Activated T-cell treated with anti-CD3 and anti-CD28 coated beads for 24 hours (primary cell): ENCODE data around the gene SLC7A1.

ENCODE experiments used
- DNase-seq: peaks from one replicate; pipeline ENCODE4 v3.0.0-alpha.2; 2020; ENCODE audit warnings: low read depth

Gene SLC7A1

DNA sequence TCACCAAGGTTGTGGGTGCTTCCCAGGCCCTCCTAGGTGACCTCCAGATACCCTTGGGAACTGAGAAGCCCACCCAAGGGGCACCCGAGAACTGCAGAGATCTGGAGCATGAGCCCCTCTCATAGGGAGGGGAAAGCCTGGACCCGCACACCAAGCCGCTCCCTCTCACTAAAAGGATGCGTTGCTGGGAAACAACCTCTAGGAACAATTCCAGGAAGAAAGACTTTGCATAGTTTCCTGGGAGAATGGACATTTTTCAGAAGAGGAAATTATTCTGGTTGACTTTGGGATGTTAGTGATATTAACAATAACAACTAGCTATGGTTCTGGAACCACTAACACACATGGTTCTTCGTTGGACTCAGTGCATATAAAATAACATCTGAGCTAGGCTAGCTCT, 64.6 kb downstream of the SLC7A1 start:
- DNase-seq = no peak

DNA sequence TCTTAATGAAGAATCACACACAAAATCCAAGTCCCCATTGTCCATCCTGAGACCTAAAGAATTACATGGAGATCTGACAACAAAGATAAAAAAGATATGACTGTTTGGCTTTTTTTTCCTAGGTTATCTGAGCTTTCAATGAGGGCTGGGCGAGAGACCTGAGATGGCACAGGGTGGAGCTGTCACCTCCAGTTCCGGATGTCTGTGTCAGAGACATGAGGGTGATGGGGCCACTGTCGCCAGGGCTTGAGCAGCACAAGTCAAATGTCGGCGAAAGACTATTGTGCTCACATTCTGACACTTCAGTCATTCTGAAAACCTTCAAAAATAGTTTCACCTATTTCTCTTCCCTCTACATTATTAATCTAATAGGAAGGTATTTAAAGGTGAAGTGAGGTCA, 65.7 kb downstream of the SLC7A1 start:
- DNase-seq = no peak

DNA sequence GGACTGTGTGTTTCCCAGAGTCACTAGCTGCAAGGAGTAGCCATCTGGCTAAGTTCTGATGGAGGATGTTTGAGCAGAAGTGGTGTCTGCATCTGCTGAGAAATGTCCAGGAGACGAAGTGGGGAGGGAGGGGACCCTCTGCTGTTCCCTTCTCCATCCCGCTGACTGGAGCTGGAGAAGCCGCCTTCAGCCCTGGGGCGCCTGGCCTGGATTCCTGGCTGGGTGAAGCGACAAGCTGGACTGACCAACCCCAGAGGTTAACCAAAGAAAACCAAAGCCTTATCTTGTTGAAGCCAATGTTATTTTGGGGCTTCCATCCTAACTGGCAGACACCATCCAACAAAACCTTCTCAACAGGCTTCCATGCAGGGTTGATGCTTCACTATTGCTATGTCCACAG, 67.6 kb downstream of the SLC7A1 start:
- no peak for DNase-seq

DNA sequence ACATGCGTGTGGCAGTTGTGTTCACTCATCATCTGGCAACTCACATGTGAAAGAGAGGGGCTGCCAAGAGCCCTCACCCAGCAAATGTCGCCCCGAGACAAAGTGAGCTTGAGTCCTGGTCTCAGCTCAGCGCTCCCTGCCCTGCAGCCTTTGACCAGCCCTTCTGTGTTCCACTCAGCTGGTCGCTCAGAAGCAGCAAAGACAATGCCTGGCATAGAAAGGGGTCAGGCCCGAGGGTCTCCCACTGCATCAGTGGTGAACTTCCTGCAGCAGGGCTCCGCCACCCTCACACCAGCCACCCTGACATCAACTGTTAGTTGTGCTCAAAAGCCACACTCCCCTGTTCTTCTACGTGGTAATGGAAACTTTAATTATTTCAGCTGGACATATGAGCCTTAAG, 68.0 kb downstream of the SLC7A1 start:
- DNase-seq = no peak

DNA sequence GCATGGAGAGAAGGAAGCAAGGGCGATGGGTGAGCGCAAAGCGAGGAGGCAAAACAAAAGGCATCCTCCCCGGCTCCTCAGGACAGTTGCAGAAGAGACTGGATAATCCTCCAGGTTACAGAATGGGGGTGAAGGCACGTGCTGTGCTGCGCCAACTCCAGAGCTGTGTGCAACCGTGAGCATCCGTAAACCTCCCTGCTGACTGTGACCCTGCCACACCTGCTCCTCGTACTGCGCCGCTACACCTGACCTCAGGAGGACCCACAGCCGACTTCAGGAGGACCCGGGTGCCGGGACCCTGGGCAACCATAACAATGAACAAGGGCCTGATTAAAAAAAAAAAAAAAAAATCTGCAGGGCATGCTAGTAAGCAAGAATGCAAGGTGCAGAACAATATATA, 68.7 kb downstream of the SLC7A1 start:
- DNase-seq = no peak

DNA sequence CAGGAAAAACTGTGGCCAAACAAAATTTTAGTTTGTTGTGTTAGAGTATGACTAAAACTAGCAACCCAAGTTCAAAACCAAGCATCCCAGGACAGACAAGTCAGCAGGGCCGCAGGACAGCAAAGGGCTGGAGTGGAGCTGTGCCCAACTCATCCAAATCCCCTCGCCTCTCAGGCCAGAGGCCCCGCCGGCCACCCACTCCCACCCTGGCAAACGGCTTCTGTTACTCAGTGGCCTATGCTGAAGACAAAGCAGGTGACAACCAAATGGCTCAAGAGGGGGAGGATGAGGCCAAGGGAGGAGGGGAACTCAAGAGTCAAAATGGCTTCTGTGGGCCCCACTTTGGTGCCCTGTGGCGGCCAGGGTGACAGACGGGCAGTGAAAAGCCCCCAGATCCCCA, 69.7 kb downstream of the SLC7A1 start:
- DNase-seq = no peak

DNA sequence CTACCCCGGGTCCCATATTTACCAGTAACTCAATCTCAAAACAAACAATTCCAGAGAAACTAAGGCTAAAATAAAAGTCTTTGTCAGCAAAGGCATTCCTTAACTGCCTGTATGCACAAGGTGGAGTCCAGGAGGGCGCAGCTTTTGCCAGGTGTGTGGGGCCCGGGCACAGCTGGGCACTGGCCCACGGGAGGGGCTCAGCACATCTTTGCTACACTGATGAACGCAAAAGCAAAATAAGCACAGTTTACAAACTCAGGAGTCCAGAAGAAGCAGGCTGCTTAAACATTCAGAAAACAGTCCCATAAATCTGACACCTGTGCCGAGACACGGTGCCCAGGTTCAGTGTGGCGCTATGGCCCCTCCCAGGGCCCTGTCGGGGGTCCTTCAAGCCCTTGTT, 70.8 kb downstream of the SLC7A1 start:
- no peak for DNase-seq

- DNase-seq = no peak
Measured at GRCh38 chr13:29524176-29524575, 71.3 kb downstream of the SLC7A1 start.

DNA sequence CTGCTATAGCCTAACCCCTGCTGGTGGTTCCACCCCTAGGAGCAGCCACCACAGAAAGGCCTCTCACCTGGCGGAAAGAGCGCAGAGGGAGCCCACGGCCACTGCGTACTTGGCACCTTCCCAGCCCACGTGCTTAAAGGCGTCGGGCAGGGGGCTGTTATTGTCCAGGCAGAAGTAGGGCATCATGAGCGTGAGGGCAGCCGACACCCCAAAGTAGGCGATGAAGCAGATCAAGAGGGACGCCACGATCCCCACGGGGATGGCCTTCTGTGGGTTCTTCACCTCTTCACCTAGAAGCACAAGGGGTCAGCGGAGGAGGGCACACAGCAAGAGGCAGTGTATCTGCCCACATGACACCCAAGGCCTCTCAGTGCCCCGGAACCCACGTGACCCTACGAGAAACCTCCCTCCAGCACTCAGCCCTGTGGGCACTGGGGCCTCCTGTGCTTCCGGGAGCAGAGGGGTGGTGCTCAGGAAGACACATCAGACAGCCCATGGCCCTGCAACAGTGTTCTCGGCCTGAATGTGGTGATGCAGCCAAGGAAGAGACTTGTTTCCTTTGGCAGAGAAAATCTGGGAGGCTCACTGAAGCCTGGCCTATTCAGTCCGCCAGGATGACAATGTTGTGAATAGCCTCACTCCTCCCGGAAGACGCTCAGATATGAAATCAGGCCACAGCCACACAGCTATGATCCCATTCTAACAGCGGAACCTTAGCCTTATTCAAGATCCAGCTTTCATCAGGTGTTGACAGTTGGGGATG, 72.1 kb downstream of the SLC7A1 start:
- no peak for DNase-seq

- DNase-seq = no peak
Measured at GRCh38 chr13:29522044-29522685, 73.3 kb downstream of the SLC7A1 start.

GRCh38 chr13:29521336-29521735, 74.2 kb downstream of the SLC7A1 start:
- DNase-seq = no peak

DNA sequence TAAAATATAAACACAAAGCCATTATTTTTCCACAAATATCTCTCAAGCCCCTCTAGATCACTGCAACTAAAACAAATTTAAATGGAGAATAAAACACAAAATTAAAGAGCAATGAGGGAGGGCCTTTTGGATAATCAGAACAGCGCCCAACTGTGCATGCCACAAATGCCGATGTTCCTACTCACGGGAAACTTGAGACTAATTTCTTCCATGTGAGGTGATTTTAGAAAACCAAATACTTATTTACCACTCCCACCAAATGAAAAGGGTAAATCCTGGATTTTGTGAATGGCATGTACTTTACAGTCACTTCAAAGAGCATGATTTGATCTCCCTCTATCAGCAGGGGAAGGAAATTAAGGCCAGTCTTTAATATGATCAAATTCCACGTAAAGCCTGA, 74.8 kb downstream of the SLC7A1 start:
- DNase-seq = no peak

GRCh38 chr13:29519921-29520320, 75.6 kb downstream of the SLC7A1 start:
- DNase-seq = no peak

- no peak for DNase-seq
Measured at GRCh38 chr13:29516880-29517279, 78.6 kb downstream of the SLC7A1 start.

- no peak for DNase-seq
Measured at GRCh38 chr13:29516012-29516411, 79.5 kb downstream of the SLC7A1 start.

GRCh38 chr13:29515372-29515771, 80.1 kb downstream of the SLC7A1 start:
- DNase-seq = no peak

DNA sequence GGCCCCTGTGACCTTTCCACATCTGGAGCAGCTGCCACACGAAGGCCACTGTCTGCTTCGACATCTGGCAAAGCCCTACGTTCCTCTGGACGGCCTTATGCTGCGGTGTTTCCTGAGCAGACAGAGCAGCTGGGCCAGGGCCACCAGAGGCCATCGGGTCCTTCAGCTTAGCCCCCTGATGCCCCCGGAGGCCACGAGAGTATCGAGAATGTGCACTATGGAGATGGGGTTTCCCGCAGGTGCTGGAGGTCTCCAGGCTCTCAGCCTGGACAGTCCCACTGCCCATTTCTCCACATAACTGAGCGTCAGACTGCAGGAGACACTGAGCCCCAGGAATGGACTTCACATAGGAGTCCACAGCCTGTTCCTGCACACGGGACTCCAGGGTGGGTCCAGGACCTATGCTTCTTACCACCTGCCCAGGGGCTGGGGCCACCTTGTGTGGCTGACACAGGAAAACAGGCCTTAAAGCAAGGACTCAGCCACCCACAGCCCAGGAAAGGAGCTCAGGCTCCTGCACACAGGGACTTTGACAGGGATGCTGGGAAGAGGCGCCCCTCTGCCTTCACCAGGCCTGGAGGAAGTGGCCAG, 80.7 kb downstream of the SLC7A1 start:
- no peak for DNase-seq

- DNase-seq = no peak
Measured at GRCh38 chr13:29513981-29514719, 81.3 kb downstream of the SLC7A1 start.

- no peak for DNase-seq
Measured at GRCh38 chr13:29513002-29513980, 82.2 kb downstream of the SLC7A1 start.

DNA sequence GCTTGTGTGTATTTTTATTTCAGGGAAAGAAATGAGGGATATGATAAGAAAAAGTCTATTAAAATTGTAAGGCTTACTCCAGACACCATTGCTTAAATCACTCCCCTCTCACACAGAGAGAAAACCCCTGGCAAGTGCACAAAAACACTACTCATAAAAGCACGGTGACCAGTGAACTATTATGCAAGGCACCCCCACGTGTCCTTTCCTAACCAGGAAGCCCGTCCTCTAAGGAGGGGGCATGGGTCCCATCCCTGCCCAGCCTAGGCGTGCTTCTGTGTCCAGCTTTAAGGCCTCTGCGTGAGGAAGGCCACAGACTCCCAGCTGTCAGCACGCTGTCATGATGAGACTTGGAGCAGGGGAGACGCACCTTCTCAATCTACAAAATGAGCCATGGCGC, 83.5 kb downstream of the SLC7A1 start:
- no peak for DNase-seq

DNA sequence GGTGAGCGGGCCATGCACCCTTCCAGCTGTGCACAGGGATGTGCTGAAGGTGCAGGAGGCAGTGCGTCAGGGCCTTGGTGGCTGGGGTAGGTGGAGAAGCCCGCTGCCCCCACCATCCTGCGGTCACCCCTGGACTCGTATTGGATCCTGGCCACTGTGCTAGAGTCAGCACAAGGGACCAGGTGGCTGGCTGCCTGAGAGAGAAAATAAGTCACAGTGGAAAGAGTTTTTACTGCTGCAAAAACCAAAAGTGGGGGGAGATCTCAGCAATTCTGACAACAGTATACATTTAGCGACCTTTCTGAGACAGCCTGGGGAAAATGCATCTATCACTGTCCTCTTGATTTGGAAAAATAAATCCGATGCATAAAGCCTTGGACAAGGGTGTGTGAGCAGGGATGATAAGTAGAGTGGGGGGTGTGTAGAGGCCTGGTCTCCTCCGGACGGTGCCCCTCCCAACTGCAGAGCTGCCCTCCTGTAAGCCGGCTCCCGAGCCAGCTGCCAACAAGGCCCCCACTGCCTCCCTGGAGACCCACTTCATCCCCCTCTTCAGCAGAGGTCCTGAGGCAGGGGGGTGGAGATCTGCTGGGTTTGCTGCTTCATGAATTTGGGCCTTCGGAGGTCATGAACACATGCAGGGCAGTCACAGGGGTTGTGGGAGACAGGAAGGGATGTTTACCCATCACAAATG, 84.2 kb downstream of the SLC7A1 start:
- no peak for DNase-seq
